GM19438 (cell line): ENCODE data around the gene SLC1A5.

ENCODE experiments used
- ATAC-seq: cut with Tn5 transposase; IDR thresholded peaks from one replicate; pipeline ENCODE4 v1.9.1; 2021; ENCODE audit warnings: low read depth; ENCODE audit not compliant: unreplicated experiment

Gene SLC1A5

GRCh38 chr19:46746281-46747057 is 41.9 kb downstream of the SLC1A5 start, which contains the start of gene STRN4:
Gene STRN4 (minus strand): TSS chr19:46746450. CDS start chr19:46746430, 20 bp downstream.
- ATAC-seq = no peak

DNA sequence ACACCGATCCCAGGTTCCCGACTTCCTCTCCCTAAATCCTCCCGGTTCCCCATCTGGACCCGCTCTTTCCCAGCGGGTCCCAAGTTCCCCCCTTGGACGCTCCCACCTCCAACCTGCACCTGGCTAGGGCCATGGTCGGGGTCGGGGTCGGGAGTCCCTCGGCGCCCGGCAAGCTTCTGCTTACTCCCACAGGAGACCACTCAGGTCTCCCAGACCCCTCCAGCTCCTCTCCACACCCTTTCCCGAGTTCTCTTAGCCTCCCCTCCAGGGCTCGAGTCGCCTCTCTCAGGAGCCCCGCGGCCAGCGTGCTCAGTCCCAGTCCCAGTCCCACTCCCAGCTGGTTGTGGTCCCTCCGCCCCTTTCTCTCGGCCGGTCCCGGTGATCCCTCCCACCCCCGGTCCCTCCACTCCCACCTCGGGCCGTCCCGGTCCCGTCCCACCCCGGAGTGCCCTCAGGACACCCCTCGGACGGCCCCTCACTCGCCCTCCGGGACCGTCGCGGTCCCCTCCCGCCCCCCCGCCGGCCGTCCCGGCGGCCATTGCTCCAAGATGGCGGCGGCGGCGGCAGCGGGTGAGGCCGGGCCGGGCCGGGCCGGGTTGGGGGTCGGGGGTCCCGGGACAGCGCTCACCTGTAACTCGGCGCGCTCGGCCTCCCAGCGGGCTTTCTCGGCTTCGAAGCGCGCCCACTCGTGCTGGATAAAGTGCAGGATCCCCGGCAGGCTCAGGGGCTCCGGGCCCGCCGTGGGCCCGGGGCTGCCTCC is 42.7 kb downstream of the SLC1A5 start, which contains the start of gene FKRP:
Gene FKRP (plus strand): TSS at position 537 of the 760 bp plus-strand sequence. CDS start 9,394 bp downstream, outside the sequence.
- no peak for ATAC-seq

- no peak for ATAC-seq
Observed at GRCh38 chr19:46745030-46745429, 43.4 kb downstream of the SLC1A5 start.

- no peak for ATAC-seq
Observed at GRCh38 chr19:46744005-46744691, 44.2 kb downstream of the SLC1A5 start.

- ATAC-seq = no peak
Observed at GRCh38 chr19:46742926-46743480, 45.4 kb downstream of the SLC1A5 start.

GRCh38 chr19:46741447-46741846 is 46.9 kb downstream of the SLC1A5 start:
- ATAC-seq = no peak

DNA sequence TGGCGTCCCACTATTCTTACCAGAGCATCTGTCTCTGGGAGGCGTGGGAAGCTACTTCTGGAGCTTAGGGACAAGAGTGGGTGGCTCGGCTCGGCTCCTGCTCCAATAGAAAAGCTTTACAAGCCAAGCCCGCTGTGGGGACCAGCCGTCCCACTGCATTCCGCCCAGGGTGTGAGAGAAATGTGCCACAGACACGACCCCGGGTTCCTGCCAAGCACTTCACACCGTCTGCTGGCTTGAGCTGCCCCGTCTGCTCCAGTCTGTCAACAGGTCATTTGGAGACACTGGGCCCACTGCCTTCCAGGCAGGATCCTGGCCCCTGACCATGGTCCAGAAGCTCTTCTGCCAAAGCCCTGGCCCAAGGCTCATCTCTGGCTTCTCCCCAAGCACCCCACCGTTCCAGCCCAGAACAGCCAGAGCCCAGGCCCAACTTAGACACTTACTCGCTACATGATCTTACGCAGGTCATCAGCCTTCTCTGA is 49.1 kb downstream of the SLC1A5 start:
- ATAC-seq = no peak

- no peak for ATAC-seq
Observed at GRCh38 chr19:46737761-46738171, 50.6 kb downstream of the SLC1A5 start.

DNA sequence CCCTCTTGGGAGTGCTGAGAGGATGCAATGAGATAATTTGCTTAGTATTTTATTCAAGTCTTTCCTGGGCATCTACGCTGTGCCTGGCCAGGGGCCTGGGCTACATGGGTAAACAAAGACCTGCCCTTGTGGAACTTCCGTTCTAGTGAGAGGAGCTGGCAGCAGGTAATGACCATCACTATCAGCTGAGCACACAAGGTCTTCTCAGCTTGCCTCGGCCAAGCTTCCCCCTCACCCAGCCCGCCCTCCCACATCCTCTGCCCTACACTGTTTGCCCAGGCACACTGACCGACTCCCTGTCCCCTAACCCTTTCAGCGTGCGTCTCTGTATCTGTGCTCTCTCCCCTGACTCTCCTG is 51.1 kb downstream of the SLC1A5 start:
- no peak for ATAC-seq

DNA sequence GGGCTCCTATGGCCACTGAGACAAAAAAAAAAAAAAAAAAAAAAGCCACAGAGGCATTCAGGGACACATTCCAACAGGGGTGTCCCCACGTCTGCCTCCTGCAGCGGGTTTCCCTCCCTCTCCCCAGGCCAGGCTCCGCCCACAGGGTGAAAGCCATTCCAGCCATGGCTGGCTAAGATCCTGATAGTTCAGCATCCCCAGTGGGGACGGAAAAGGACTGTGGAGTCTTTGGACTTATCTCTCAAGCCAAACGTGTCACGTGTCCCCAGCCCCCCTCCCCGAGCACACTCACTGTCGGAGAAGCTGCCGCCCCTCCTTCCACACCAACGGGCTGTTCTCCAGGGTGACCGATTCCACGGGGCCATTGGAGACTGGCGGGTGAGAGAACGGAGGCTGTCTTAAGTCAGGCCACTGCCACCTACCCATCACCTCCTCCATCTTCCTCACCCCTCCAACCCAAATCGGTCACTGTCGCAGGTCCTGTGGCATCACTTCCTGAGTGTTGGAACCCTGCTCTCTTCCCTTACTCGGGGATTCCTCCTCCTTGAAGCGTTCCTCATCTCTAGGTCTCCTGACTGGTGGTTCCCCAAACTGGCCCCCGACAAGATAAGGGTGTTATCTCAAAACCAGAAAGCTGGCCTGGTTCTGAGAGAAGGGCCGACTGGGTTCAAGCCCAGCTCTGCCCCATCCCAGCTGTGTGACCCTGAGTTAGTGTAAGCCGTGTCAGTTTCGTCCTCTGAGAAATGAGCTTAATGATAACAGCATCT is 51.7 kb downstream of the SLC1A5 start:
- ATAC-seq = no peak

- ATAC-seq = no peak
Observed at GRCh38 chr19:46733690-46734292, 54.6 kb downstream of the SLC1A5 start.

- ATAC-seq = no peak
Observed at GRCh38 chr19:46732966-46733689, 55.3 kb downstream of the SLC1A5 start.

- no peak for ATAC-seq
Observed at GRCh38 chr19:46732172-46732938, 56.0 kb downstream of the SLC1A5 start.

GRCh38 chr19:46731584-46731983 is 56.8 kb downstream of the SLC1A5 start:
- no peak for ATAC-seq

DNA sequence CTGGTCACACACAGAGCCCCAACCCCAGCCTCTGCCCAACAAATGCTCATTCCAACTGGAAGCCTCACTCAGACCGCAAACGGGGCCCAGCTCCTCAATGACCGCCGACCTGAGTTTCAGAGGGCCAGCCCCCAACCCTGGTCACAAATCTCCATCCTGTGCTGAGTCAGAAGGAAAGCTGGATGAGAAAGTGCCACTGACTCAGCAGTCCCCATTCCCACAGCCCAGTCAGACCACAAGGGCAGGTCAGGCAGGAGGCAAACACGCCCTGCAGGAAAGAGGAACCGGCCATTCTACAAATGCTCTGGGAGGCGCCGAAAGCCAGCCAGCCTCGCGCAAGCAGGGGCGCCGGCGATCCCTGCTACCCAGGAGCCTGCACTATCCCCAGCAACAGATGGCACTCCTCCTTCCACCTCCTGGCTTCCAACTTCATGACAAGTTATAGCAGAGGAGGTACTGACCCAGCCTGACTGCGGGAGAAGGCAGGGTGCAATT is 57.3 kb downstream of the SLC1A5 start:
- ATAC-seq = no peak

DNA sequence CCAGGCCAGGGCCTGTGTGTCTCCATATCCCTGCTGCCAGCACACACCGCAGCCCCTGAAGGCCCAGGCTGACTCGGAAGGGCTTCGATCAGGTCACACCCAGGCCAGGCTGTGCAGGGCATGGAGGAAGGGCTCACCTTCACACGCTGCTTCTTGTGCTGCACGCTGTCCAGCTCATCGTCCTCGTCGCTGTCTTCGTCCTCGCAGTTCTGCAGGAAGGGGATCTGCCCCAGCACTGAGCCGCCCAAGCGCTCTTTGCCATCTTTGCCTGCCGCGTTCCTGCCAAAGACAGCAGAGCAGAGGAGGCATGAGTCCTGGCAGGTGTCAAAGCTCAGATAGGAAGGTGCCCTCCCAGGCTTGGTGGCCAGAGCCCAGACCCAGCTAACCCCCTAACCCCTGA is 57.8 kb downstream of the SLC1A5 start:
- no peak for ATAC-seq

GRCh38 chr19:46730187-46730586 is 58.2 kb downstream of the SLC1A5 start:
- no peak for ATAC-seq

GRCh38 chr19:46729696-46730095 is 58.7 kb downstream of the SLC1A5 start:
- ATAC-seq = no peak
